HG02623 (cell line): ENCODE measurements around the gene LRRC3B.
"Not testable (repeated sequence)": the region's sequence is repeated elsewhere in the genome, so short reads cannot be mapped to it uniquely, and the experiment has no call there.

Source experiments
- ATAC-seq: cut with Tn5 transposase; IDR thresholded peaks from one replicate; pipeline ENCODE4 v1.9.1; 2021; ENCODE audit warnings: moderate library complexity; ENCODE audit not compliant: unreplicated experiment

The LRRC3B gene

GRCh38 chr3:26622621-26623418 lies at the start of gene LRRC3B:
Gene LRRC3B, plus strand, starts transcription at chr3:26622772. Its CDS starts 86,901 bp downstream, at chr3:26709673.
- no peak for ATAC-seq

- ATAC-seq = no peak
Measured at GRCh38 chr3:26574766-26575165, 47.8 kb upstream of the LRRC3B start.

GRCh38 chr3:26579116-26579515 lies 43.5 kb upstream of the LRRC3B start:
- no peak for ATAC-seq

GRCh38 chr3:26587571-26587970 lies 35.0 kb upstream of the LRRC3B start:
- ATAC-seq = no peak

GRCh38 chr3:26588931-26589330 lies 33.6 kb upstream of the LRRC3B start:
- no peak for ATAC-seq

- no peak for ATAC-seq
Measured at GRCh38 chr3:26589678-26590077, 32.9 kb upstream of the LRRC3B start.

- no peak for ATAC-seq
Measured at GRCh38 chr3:26590919-26591484, 31.6 kb upstream of the LRRC3B start.

- no peak for ATAC-seq
Measured at GRCh38 chr3:26591926-26592325, 30.6 kb upstream of the LRRC3B start.

GRCh38 chr3:26592451-26592850 lies 30.1 kb upstream of the LRRC3B start:
- ATAC-seq = no peak

- ATAC-seq = no peak
Measured at GRCh38 chr3:26596335-26596734, 26.2 kb upstream of the LRRC3B start.

- ATAC-seq = not testable (repeated sequence)
Measured at GRCh38 chr3:26603311-26603710, 19.3 kb upstream of the LRRC3B start.

GRCh38 chr3:26603771-26604170 lies 18.8 kb upstream of the LRRC3B start:
- ATAC-seq = not testable (repeated sequence)

- ATAC-seq = no peak
Measured at GRCh38 chr3:26614006-26614685, 8.4 kb upstream of the LRRC3B start.

GRCh38 chr3:26621176-26621575 lies 1.4 kb upstream of the LRRC3B start:
- no peak for ATAC-seq

GRCh38 chr3:26621906-26622620 lies 509 bp upstream of the LRRC3B start:
- no peak for ATAC-seq

GRCh38 chr3:26623419-26624208 lies 1.0 kb downstream of the LRRC3B start:
- ATAC-seq = no peak

- no peak for ATAC-seq
Measured at GRCh38 chr3:26624209-26624765, 1.7 kb downstream of the LRRC3B start.

- no peak for ATAC-seq
Measured at GRCh38 chr3:26625187-26625586, 2.6 kb downstream of the LRRC3B start.

GRCh38 chr3:26627080-26627479 lies 4.5 kb downstream of the LRRC3B start:
- ATAC-seq = no peak

GRCh38 chr3:26628915-26629314 lies 6.3 kb downstream of the LRRC3B start:
- ATAC-seq = no peak
